ENCODE results near the gene HINT2.

HINT2 gene

GRCh38 chr9:35774907-35775635 lies 39.8 kb downstream of the HINT2 start:
- DNase-seq (no peak), ATAC-seq (no peak)

GRCh38 chr9:35771943-35772342 lies 42.9 kb downstream of the HINT2 start:
- ATAC-seq (no peak), DNase-seq (no peak)

GRCh38 chr9:35771534-35771933 lies 43.3 kb downstream of the HINT2 start:
- DNase-seq (no peak), ATAC-seq (no peak)

GRCh38 chr9:35771075-35771433 lies 43.8 kb downstream of the HINT2 start:
- no peak for ATAC-seq
- no peak for DNase-seq

GRCh38 chr9:35769763-35770162 lies 45.1 kb downstream of the HINT2 start:
- DNase-seq (no peak), ATAC-seq (no peak)

GRCh38 chr9:35767458-35767857 lies 47.4 kb downstream of the HINT2 start:
- DNase-seq (no peak), ATAC-seq (no peak)

- DNase-seq (no peak), ATAC-seq (no peak)
These were observed 47.8 kb downstream of the HINT2 start for GRCh38 chr9:35766997-35767396.

- DNase-seq (no peak), ATAC-seq (no peak)
These were observed 51.0 kb downstream of the HINT2 start for GRCh38 chr9:35763803-35764202.

GRCh38 chr9:35763181-35763580 lies 51.7 kb downstream of the HINT2 start:
- ATAC-seq: no peak
- no peak for DNase-seq
